Measurements from ENCODE around the gene CNPY3. TPM values are rescaled to one million over a fixed set of nuclear protein-coding genes. Genes with fewer than 3 reads are reported as not detected.

Gene CNPY3
- total RNA-seq, 1 donor from 2014 or later, result 36.8 TPM

GRCh38 chr6:42963179-42963854 is 34.0 kb downstream of the CNPY3 start:
- peaks cover 9% of the 10 kb centered on the region for H3K4me1 Mint-ChIP-seq (ENCODE audit: low read depth, unreplicated experiment)
- TF ChIP-seq, protein P1, sequence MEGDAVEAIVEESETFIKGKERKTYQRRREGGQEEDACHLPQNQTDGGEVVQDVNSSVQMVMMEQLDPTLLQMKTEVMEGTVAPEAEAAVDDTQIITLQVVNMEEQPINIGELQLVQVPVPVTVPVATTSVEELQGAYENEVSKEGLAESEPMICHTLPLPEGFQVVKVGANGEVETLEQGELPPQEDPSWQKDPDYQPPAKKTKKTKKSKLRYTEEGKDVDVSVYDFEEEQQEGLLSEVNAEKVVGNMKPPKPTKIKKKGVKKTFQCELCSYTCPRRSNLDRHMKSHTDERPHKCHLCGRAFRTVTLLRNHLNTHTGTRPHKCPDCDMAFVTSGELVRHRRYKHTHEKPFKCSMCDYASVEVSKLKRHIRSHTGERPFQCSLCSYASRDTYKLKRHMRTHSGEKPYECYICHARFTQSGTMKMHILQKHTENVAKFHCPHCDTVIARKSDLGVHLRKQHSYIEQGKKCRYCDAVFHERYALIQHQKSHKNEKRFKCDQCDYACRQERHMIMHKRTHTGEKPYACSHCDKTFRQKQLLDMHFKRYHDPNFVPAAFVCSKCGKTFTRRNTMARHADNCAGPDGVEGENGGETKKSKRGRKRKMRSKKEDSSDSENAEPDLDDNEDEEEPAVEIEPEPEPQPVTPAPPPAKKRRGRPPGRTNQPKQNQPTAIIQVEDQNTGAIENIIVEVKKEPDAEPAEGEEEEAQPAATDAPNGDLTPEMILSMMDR (IDR thresholded peaks at IDR 0.05; ENCODE audit: partially characterized antibody, unreplicated experiment), result no peak
- H3K27me3 Mint-ChIP-seq (ENCODE audit: unreplicated experiment), result peaks cover 16% of the 10 kb centered on the region

GRCh38 chr6:42963855-42964605 is 34.8 kb downstream of the CNPY3 start:
- TF ChIP-seq, protein P1 (IDR thresholded peaks at IDR 0.05; ENCODE audit: partially characterized antibody, unreplicated experiment), result peak; percentile 41
- Mint-ChIP-seq H3K36me3 (ENCODE audit: unreplicated experiment) (peaks cover 5% of the 10 kb centered on the region), H3K4me1 (ENCODE audit: low read depth, unreplicated experiment) (peaks cover 9% of the 10 kb centered on the region), H3K27ac (ENCODE audit: unreplicated experiment) (no peak overlapping the region), H3K4me3 (ENCODE audit: unreplicated experiment) (no peak overlapping the region), H3K27me3 (ENCODE audit: unreplicated experiment) (peaks cover 16% of the 10 kb centered on the region), H3K9me3 (ENCODE audit: unreplicated experiment) (no peaks in the 10 kb centered on the region)
- peak; percentile 58 for DNase-seq

More at GRCh38 chr6:42963179-42963854, 34.0 kb downstream of the CNPY3 start:
- DNase-seq, result no peak
- peaks cover 5% of the 10 kb centered on the region for H3K36me3 Mint-ChIP-seq (ENCODE audit: unreplicated experiment)
- H3K4me3 Mint-ChIP-seq (ENCODE audit: unreplicated experiment), result no peak overlapping the region
- no peaks in the 10 kb centered on the region for H3K9me3 Mint-ChIP-seq (ENCODE audit: unreplicated experiment)
- no peak overlapping the region for H3K27ac Mint-ChIP-seq (ENCODE audit: unreplicated experiment)

DNA sequence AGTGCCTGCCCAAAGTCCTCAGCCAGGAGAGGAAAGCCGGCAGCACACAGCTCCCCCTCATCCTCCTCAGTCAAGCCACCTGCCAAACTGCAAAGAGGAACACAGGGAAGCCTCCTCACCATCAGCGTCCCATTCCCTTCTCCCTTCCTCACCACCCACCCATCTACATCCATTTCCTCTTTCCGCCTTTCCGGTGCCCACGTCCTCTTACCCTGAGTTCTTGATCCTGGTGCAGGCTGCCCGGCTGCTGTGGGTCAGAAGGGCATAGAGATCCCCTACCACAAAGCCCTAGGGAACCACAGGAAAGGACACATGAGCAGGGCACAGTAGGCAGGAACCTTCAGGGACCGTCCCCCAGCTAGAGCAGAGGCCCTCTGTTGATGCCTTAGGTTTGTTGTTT is 37.3 kb downstream of the CNPY3 start:
- Mint-ChIP-seq H3K36me3 (ENCODE audit: unreplicated experiment) (peaks cover 5% of the 10 kb centered on the region), H3K27me3 (ENCODE audit: unreplicated experiment) (peaks cover 13% of the 10 kb centered on the region), H3K4me3 (ENCODE audit: unreplicated experiment) (no peak overlapping the region)

GRCh38 chr6:42967228-42967627 is 37.9 kb downstream of the CNPY3 start:
- Mint-ChIP-seq H3K27me3 (ENCODE audit: unreplicated experiment) (peaks cover 8% of the 10 kb centered on the region), H3K4me1 (ENCODE audit: low read depth, unreplicated experiment) (peaks cover 7% of the 10 kb centered on the region), H3K4me3 (ENCODE audit: unreplicated experiment) (no peak overlapping the region), H3K9me3 (ENCODE audit: unreplicated experiment) (no peaks in the 10 kb centered on the region), H3K36me3 (ENCODE audit: unreplicated experiment) (no peaks in the 10 kb centered on the region), H3K27ac (ENCODE audit: unreplicated experiment) (no peak overlapping the region)
- DNase-seq, result no peak
- TF ChIP-seq, protein P1 (IDR thresholded peaks at IDR 0.05; ENCODE audit: partially characterized antibody, unreplicated experiment), result no peak

More for the DNA sequence above, 37.3 kb downstream of the CNPY3 start:
- no peaks in the 10 kb centered on the region for H3K9me3 Mint-ChIP-seq (ENCODE audit: unreplicated experiment)
- DNase-seq, result no peak
- TF ChIP-seq, protein P1 (IDR thresholded peaks at IDR 0.05; ENCODE audit: partially characterized antibody, unreplicated experiment), result no peak
- H3K27ac Mint-ChIP-seq (ENCODE audit: unreplicated experiment), result no peak overlapping the region
- peaks cover 8% of the 10 kb centered on the region for H3K4me1 Mint-ChIP-seq (ENCODE audit: low read depth, unreplicated experiment)
